Right lobe of liver (tissue), 4 donors: ENCODE measurements around the gene NASP.

Experiments used
- POLR2A ChIP-seq: fragments of 450-650 bp; IDR thresholded peaks from one replicate; pipeline ENCODE4 v1.6.1; 2017; ENCODE audit warnings: antibody characterized with exemption, mild to moderate bottlenecking
- TF ChIP-seq, protein P1 (sequence below), 4 donors: fragments of 200-600 bp in 3 of 4; fragments of 450-650 bp in 1 of 4; IDR thresholded peaks; one replicate each; pipeline versions ENCODE4 v1.5.1 to v1.8.0; 2016 to 2022; ENCODE audit warnings: antibody characterized with exemption in 4 of 4, mild to moderate bottlenecking in 2 of 4
- donor health status: DM: no; HTN: no; CAD: no.
- donor health status: DM: no; HTN: no; CAD: no.
- donor health status: DM: no; HTN: yes; CAD: no.

DNA sequence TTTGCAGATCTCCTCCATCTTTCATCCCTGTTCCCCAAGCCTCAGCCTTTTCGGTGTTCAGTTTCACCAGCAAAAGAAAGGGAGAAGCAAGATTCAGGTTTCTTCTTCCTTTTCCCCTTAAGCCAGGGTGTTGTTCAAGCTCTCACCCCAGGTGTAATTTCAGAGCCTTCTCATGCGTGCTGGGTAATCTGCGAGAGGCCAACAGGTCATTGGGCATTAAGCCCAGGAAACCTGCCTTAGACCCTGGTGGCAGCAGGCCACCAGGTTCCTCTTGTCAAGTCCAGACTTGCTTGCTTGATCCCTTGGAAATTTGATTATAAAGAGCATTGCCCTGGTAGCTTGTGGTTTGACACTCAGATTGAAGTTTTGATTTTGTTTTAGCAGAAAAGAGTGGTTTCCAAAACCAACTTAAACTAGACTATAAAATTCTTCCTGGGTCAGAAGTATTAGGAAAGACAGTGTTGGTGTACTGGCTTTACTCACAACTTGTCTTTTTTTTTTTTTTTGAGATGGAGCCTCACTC lies 26.4 kb upstream of the NASP start:
- TF ChIP-seq POLR2A: no peak
- TF ChIP-seq, protein P1, sequence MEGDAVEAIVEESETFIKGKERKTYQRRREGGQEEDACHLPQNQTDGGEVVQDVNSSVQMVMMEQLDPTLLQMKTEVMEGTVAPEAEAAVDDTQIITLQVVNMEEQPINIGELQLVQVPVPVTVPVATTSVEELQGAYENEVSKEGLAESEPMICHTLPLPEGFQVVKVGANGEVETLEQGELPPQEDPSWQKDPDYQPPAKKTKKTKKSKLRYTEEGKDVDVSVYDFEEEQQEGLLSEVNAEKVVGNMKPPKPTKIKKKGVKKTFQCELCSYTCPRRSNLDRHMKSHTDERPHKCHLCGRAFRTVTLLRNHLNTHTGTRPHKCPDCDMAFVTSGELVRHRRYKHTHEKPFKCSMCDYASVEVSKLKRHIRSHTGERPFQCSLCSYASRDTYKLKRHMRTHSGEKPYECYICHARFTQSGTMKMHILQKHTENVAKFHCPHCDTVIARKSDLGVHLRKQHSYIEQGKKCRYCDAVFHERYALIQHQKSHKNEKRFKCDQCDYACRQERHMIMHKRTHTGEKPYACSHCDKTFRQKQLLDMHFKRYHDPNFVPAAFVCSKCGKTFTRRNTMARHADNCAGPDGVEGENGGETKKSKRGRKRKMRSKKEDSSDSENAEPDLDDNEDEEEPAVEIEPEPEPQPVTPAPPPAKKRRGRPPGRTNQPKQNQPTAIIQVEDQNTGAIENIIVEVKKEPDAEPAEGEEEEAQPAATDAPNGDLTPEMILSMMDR (IDR thresholded peaks at IDR 0.05): no peak
